Neutrophil (primary cell): ENCODE measurements around the gene FAT2.

Source experiments
- H3K27ac ChIP-seq: fragments of 200-600 bp; sonication (generic); 2 replicates; pipeline ENCODE4 v1.5.1; 2016; ENCODE audit warnings: mild to moderate bottlenecking, moderate library complexity
- H3K27me3 ChIP-seq: fragments of 200-600 bp; sonication (generic); 2 replicates; pipeline ENCODE4 v1.6.0; 2016; ENCODE audit warnings: mild to moderate bottlenecking
- H3K36me3 ChIP-seq: fragments of 200-600 bp; sonication (generic); 2 replicates; pipeline ENCODE4 v1.5.1; 2017
- H3K4me1 ChIP-seq, 2 experiments: fragments of 200-600 bp in 1 of 2; sonication (generic) in 1 of 2; 1 replicate in 1 of 2; 2 replicates in 1 of 2; pipeline versions ENCODE4 v1.5.1 to v1.6.1; 2013 to 2016; ENCODE audit warnings: low read depth in 1 of 2, low read length in 1 of 2, mild to moderate bottlenecking in 1 of 2, moderate library complexity in 1 of 2; ENCODE audit not compliant: control insufficient read depth in 1 of 2, insufficient read depth in 1 of 2
- H3K4me3 ChIP-seq, 2 experiments: fragments of 200-600 bp in 1 of 2; sonication (generic) in 1 of 2; 1 replicate in 1 of 2; 2 replicates in 1 of 2; pipeline ENCODE4 v1.5.1; 2013 to 2016; ENCODE audit warnings: low read depth in 1 of 2, low read length in 1 of 2, mild to moderate bottlenecking in 1 of 2, moderate library complexity in 1 of 2
- H3K9me3 ChIP-seq: fragments of 200-600 bp; sonication (generic); 2 replicates; pipeline ENCODE4 v1.5.1; 2016
- CTCF ChIP-seq: fragments of 200-600 bp; sonication (generic); IDR thresholded peaks from 2 replicates; pipeline ENCODE4 v1.5.1; 2016; ENCODE audit warnings: antibody characterized with exemption

Gene FAT2

DNA sequence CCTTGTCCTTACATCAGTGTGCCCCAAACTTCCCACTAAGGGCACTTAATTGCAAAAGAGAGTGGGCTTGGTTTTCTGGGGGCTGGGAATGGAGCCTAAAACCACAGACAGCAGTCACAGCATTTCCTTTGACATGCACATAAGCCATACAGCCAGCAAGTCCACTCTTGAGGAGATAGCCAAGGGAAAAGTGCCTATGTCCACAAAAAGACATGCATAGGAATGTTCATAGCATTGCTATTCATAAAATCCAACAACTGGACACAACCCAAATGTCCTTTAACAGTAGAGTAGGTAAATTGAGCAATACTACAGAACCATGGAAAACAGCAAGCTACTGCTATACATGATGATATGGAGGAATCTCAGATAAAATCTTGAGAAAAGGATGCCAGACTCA lies 11.7 kb upstream of the FAT2 start:
- Histone ChIP-seq H3K27ac (no peak overlapping the region), H3K27me3 (peaks cover 17% of the 10 kb centered on the region)
- TF ChIP-seq CTCF: no peak

DNA sequence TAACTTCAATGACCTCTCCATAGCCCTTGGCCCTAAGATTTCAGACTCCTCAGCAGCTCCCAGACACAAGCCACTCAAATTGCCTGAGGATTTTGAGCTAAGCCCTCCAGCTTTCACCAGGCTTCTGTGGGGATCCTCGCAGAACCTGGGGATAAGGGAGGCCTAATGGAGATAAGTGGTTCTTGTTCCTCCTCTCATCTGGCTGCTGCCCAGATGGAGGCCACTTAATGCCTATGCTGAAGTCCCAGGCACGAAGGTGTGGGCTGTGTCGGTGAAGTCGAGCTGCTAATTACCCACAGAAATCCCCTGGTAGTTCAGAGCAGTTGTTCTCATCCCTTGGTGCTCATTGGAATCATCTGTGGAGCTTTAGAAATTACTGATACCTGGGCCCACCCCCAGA lies 10.3 kb upstream of the FAT2 start:
- TF ChIP-seq CTCF: no peak
- Histone ChIP-seq H3K27ac (no peak overlapping the region), H3K9me3 (no peaks in the 10 kb centered on the region), H3K4me3 (no peak overlapping the region), H3K4me1 (peaks cover 15 to 19% of the 10 kb centered on the region in 2 experiments), H3K36me3 (no peaks in the 10 kb centered on the region), H3K27me3 (peaks cover 17% of the 10 kb centered on the region)

More for the DNA sequence above, 11.7 kb upstream of the FAT2 start:
- Histone ChIP-seq H3K4me1 (peaks cover 11 to 12% of the 10 kb centered on the region in 2 experiments), H3K36me3 (no peaks in the 10 kb centered on the region), H3K9me3 (no peaks in the 10 kb centered on the region), H3K4me3 (no peak overlapping the region)

GRCh38 chr5:151600069-151600665 lies 9.0 kb upstream of the FAT2 start:
- peaks cover 15 to 19% of the 10 kb centered on the region in 2 experiments for H3K4me1 ChIP-seq
- TF ChIP-seq CTCF: no peak
- H3K4me3 ChIP-seq: no peak overlapping the region
- H3K9me3 ChIP-seq: no peaks in the 10 kb centered on the region
- H3K36me3 ChIP-seq: no peaks in the 10 kb centered on the region
- no peak overlapping the region for H3K27ac ChIP-seq
- peaks cover 10% of the 10 kb centered on the region for H3K27me3 ChIP-seq

GRCh38 chr5:151598984-151599383 lies 7.9 kb upstream of the FAT2 start:
- H3K27ac ChIP-seq: no peak overlapping the region
- TF ChIP-seq CTCF: no peak
- H3K27me3 ChIP-seq: peaks cover 1% of the 10 kb centered on the region
- H3K4me3 ChIP-seq: no peak overlapping the region
- H3K4me1 ChIP-seq: peaks cover 15 to 19% of the 10 kb centered on the region in 2 experiments
- H3K36me3 ChIP-seq: no peaks in the 10 kb centered on the region
- no peaks in the 10 kb centered on the region for H3K9me3 ChIP-seq

DNA sequence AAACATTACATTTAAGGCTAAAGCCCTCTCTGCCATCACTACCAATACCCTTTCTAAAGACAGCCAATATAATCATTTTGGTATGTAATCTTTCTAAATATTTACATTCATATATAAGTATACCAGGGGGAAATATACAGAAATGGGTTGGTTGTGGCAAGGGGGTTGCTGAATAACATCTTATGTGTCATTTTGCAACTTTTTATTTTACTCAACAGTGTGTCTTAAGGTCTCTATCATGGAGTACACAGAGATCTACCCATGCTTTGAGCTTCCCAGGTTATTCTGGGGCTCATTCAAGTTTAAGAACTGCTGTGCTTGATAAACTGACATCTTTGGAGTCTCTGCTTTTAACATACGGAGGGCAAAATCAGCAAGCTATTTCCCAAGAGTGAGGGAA lies 7.4 kb upstream of the FAT2 start:
- H3K27ac ChIP-seq: no peak overlapping the region
- H3K4me1 ChIP-seq: peaks cover 15 to 19% of the 10 kb centered on the region in 2 experiments
- no peak overlapping the region for H3K4me3 ChIP-seq
- no peak for TF ChIP-seq CTCF
- H3K27me3 ChIP-seq: no peaks in the 10 kb centered on the region
- no peaks in the 10 kb centered on the region for H3K9me3 ChIP-seq
- H3K36me3 ChIP-seq: no peaks in the 10 kb centered on the region

- Histone ChIP-seq H3K36me3 (no peaks in the 10 kb centered on the region), H3K27ac (no peak overlapping the region), H3K9me3 (no peaks in the 10 kb centered on the region), H3K4me1 (peaks cover 15 to 19% of the 10 kb centered on the region in 2 experiments), H3K4me3 (no peak overlapping the region), H3K27me3 (no peaks in the 10 kb centered on the region)
- no peak for TF ChIP-seq CTCF
Measured at GRCh38 chr5:151597749-151598148, 6.6 kb upstream of the FAT2 start.
